K562 (cell line): ENCODE data around the gene C5orf22. TPM values are rescaled to one million over a fixed set of nuclear protein-coding genes. Genes with fewer than 3 reads are reported as not detected.

ENCODE experiments used
- CHD1 ChIP-seq: fragments of 200-600 bp; sonication (generic); IDR thresholded peaks from one replicate; pipeline ENCODE4 v1.6.1; 2012; ENCODE audit warnings: mild to moderate bottlenecking, moderate library complexity, low read length, inconsistent platforms
- CSDE1 ChIP-seq, 2 experiments: fragments of 450-650 bp; IDR thresholded peaks; 2 replicates each; pipeline ENCODE4 v1.6.1; 2016; ENCODE audit warnings: mild to moderate bottlenecking in 1 of 2
- ELF4 ChIP-seq: fragments of 450-650 bp; formaldehyde crosslinking; IDR thresholded peaks from 2 replicates; pipeline ENCODE4 v1.4.0; 2022; ENCODE audit warnings: missing genetic modification characterization
- FOXJ2 ChIP-seq: fragments of 200-800 bp; sonication (Bioruptor generic); IDR thresholded peaks from 2 replicates; pipeline ENCODE4 v1.6.1; 2016; ENCODE audit warnings: missing genetic modification characterization, missing compliant biosample characterization
- NEUROD1 ChIP-seq: fragments of 150-350 bp; IDR thresholded peaks from 2 replicates; pipeline ENCODE4 v1.6.1; 2014; ENCODE audit warnings: borderline replicate concordance, low read length, low read depth; ENCODE audit not compliant: partially characterized antibody
- REST ChIP-seq, 2 experiments: fragments of 450-650 bp; formaldehyde crosslinking in 1 of 2; IDR thresholded peaks; 2 replicates each; pipeline versions ENCODE4 v1.4.0 to v1.6.1; 2014 to 2020; ENCODE audit warnings: mild to moderate bottlenecking in 2 of 2, borderline replicate concordance in 1 of 2, low read depth in 1 of 2
- SAFB ChIP-seq: fragments of 200-400 bp; formaldehyde crosslinking; IDR thresholded peaks from 2 replicates; pipeline ENCODE4 v1.6.1; 2017; ENCODE audit warnings: low read depth, low read length, borderline replicate concordance
- TCF7 ChIP-seq: sonication (generic); IDR thresholded peaks from 2 replicates; pipeline ENCODE4 v1.6.1; 2016; ENCODE audit warnings: antibody characterized with exemption, borderline replicate concordance
- TRIM24 ChIP-seq, 2 experiments: fragments of 450-650 bp; IDR thresholded peaks; 2 replicates each; pipeline ENCODE4 v1.6.1; 2016
- XRCC4 ChIP-seq: IDR thresholded peaks from one replicate; pipeline ENCODE4 v1.6.1; 2011; ENCODE audit not compliant: insufficient read depth, insufficient read length; ENCODE audit errors: extremely low read depth
- ZNF347 ChIP-seq: fragments of 450-650 bp; formaldehyde crosslinking; IDR thresholded peaks from 2 replicates; pipeline ENCODE4 v1.4.0; 2020; ENCODE audit warnings: low read depth, mild to moderate bottlenecking, moderate library complexity
- ZNF551 ChIP-seq: fragments of 250-450 bp; sonication (Bioruptor Pico); IDR thresholded peaks from 2 replicates; pipeline ENCODE4 v1.5.0; 2021; ENCODE audit warnings: mild to moderate bottlenecking, moderate library complexity
- polyA plus RNA-seq, 8 experiments: library from polyadenylated mRNA; depleted of rRNA in 4 of 8; stranded (reverse) in 5 of 8; unstranded in 3 of 8; fragments of >200 nt; fragmentation: Nextera tagmentation in 2 of 8; fragmentation: Illumina TruSeq in 1 of 8; extraction: Ambion mirVana in 2 of 8; extraction: Trizol in 1 of 8; gene quantifications; 2 replicates each; pipeline versions ENCODE4 v1.2.1 to v1.2.3, GENCODE V29; 2011 to 2014; ENCODE audit warnings: inconsistent platforms in 1 of 8, missing spikeins in 1 of 8
- total RNA-seq, 7 experiments: library from RNA; depleted of rRNA in 6 of 7; stranded (reverse); fragments of >200 nt in 6 of 7; fragmentation: Illumina TruSeq in 2 of 7; extraction: Trizol in 2 of 7; gene quantifications; 2 replicates each; pipeline versions ENCODE4 v1.2.1 to v1.2.3, GENCODE V29; 2011 to 2021; ENCODE audit warnings: low replicate concordance in 1 of 7
- TF ChIP-seq, protein P1 (sequence below), 2 experiments: fragments of 450-650 bp in 1 of 2; IDR thresholded peaks; 2 replicates each; pipeline ENCODE4 v1.6.1; 2011 to 2017; ENCODE audit warnings: low read depth in 2 of 2, antibody characterized with exemption in 1 of 2, borderline replicate concordance in 1 of 2, low read length in 1 of 2, mild to moderate bottlenecking in 1 of 2, mixed read lengths in 1 of 2; ENCODE audit not compliant: control insufficient read depth in 1 of 2
- TF ChIP-seq, protein P2 (sequence below): fragments of 200-800 bp; sonication (Bioruptor generic); IDR thresholded peaks from 2 replicates; pipeline ENCODE4 v1.6.1; 2017; ENCODE audit warnings: missing genetic modification characterization, missing compliant biosample characterization

The C5orf22 gene
- total and polyA plus RNA-seq, 9 of the 15 experiments (the other 6 are each of a cell fraction or from before 2014, with no cell fraction given): 22.7 to 56.7 (median 39.3) TPM

DNA sequence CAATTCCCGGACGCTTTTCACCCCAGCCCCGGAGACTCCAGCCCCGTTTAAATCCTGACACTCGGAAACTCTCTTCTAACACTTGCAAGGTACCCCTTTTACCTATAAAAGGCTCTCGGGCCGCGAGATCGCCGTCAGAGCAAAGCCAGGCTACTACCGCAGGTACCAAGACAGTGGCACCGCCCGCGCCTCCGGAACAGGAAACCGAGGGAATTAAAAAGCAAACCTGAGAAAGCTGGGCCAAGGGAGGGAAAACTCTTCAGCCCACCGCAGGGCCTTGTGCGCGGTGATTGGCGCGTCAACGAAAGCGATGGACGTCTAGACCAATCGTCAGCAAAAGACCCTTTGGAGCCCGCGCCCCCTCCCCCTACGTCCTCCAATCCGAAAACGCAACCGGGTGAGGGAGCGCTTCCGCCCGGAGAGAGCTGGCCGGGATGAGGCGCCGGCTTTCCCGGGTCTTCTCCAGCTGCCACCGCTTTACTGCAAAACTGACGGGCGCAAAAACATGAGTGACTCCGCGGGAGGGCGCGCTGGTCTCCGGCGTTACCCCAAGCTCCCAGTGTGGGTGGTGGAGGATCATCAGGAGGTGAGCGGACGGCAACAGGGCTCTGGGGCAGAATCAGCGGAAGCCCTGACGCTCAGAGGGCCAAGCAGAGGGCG is at the start of gene C5orf22, which contains the start of gene DROSHA (continued):
- TF ChIP-seq CHD1: no peak
- peak in 1 of 2 experiments; percentile 47; a peak in 2 of 4 replicates for TF ChIP-seq TRIM24 (IDR thresholded peaks at IDR 0.05)
- no peak for TF ChIP-seq ELF4 (CRISPR knock-in tag)
- TF ChIP-seq ZNF347 (CRISPR knock-in tag): no peak
- peak; percentile 81 for TF ChIP-seq REST (IDR thresholded peaks at IDR 0.05; ENCODE audit: borderline replicate concordance)
- TF ChIP-seq REST (CRISPR knock-in tag; IDR thresholded peaks at IDR 0.05; ENCODE audit: low read depth): no peak; the same call in 1 of the 2 replicates
- TF ChIP-seq CSDE1 (IDR thresholded peaks at IDR 0.05): no peak
- TF ChIP-seq TCF7: no peak
- TF ChIP-seq, protein P1, sequence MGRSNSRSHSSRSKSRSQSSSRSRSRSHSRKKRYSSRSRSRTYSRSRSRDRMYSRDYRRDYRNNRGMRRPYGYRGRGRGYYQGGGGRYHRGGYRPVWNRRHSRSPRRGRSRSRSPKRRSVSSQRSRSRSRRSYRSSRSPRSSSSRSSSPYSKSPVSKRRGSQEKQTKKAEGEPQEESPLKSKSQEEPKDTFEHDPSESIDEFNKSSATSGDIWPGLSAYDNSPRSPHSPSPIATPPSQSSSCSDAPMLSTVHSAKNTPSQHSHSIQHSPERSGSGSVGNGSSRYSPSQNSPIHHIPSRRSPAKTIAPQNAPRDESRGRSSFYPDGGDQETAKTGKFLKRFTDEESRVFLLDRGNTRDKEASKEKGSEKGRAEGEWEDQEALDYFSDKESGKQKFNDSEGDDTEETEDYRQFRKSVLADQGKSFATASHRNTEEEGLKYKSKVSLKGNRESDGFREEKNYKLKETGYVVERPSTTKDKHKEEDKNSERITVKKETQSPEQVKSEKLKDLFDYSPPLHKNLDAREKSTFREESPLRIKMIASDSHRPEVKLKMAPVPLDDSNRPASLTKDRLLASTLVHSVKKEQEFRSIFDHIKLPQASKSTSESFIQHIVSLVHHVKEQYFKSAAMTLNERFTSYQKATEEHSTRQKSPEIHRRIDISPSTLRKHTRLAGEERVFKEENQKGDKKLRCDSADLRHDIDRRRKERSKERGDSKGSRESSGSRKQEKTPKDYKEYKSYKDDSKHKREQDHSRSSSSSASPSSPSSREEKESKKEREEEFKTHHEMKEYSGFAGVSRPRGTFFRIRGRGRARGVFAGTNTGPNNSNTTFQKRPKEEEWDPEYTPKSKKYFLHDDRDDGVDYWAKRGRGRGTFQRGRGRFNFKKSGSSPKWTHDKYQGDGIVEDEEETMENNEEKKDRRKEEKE (IDR thresholded peaks at IDR 0.05; ENCODE audit: borderline replicate concordance in 1 of 2, control insufficient read depth in 1 of 2, low read depth in 2 of 2, low read length in 1 of 2): no peak
- 0 out of 2 replicates have a peak, but pooled peaks have one; percentile 22 for TF ChIP-seq FOXJ2 (tag)
- peak; percentile 96 for TF ChIP-seq NEUROD1
- TF ChIP-seq SAFB: no peak
- no peak for TF ChIP-seq ZNF551 (CRISPR knock-in tag)
- TF ChIP-seq, protein P2, sequence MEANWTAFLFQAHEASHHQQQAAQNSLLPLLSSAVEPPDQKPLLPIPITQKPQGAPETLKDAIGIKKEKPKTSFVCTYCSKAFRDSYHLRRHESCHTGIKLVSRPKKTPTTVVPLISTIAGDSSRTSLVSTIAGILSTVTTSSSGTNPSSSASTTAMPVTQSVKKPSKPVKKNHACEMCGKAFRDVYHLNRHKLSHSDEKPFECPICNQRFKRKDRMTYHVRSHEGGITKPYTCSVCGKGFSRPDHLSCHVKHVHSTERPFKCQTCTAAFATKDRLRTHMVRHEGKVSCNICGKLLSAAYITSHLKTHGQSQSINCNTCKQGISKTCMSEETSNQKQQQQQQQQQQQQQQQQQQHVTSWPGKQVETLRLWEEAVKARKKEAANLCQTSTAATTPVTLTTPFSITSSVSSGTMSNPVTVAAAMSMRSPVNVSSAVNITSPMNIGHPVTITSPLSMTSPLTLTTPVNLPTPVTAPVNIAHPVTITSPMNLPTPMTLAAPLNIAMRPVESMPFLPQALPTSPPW (CRISPR knock-in tag): peak; percentile 95
- TF ChIP-seq XRCC4: no peak
